ENCODE measurements around the gene SYTL1.

SYTL1 gene

GRCh38 chr1:27364696-27365371, 23.0 kb downstream of the SYTL1 start:
- no peak for DNase-seq (ENCODE audit: low read depth)

DNA sequence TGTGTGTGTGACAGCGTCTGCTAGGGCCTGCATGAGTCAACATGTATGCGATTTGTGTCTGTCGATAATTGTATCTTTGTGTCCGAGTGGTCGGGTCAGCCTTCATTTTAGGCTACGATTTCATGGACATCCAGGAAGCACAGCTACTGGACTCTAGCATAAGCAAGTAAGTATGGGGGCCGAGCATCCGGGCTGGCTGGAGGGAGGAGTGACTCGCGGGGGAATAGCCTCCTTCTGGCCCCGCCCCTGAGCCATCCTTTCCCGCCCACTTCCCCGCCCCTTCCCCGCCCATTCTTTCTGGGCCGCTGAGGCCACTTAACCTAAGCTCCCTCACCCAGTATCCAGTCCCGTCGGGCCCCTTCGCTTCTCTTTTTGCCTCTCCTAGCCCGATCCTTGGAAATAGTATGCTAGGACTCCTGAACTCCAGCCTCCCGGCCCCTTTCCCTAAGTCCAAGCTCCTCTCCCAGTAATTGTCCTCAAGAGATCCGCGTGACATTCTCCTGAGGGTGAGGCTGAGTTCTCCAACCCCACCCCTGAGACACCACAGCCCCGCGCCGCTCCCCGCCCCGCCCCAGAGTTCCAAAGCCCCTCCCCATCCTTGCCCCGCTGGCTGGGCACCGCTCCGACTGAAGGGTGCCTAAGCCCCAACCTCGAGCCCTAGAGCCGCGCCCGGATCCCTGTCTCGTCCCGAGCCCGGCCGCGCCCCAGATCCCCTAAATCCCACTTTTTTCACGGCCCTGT, 23.7 kb downstream of the SYTL1 start:
- peak; percentile 73 for DNase-seq (ENCODE audit: low read depth)

GRCh38 chr1:27366113-27366410, 24.2 kb downstream of the SYTL1 start:
- DNase-seq (ENCODE audit: low read depth) = peak; percentile 45

- peak; percentile 61 for DNase-seq (ENCODE audit: low read depth)
Observed at GRCh38 chr1:27366411-27367159, 24.8 kb downstream of the SYTL1 start, which contains the start of gene MAP3K6. TSS of gene MAP3K6 (minus strand) at chr1:27366961. CDS start at chr1:27366597, 364 bp downstream.

DNA sequence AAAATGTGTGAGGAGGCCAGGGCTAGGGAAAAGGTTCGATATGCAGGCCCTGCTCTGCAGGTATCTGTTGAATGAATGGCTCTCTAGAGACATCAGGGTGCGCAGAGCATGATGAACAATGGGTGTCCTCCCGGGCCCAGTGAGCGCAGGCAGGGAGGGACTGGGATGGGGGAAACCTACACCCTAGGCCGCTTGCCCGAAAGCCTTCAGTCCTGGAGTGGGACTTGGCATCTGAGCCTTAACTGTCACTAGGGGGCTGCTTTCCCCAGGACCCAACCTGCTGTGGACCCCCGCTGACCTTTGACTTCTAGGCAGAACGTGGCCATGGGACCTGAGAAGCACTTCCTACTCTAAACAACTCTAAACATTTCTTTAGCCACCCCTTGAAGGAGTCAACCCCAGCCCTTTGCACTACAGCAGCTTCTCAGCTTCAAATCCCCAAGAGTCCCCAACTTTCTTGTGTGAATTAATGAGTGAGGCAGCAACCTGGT, 25.4 kb downstream of the SYTL1 start:
- DNase-seq (ENCODE audit: low read depth) = no peak

DNA sequence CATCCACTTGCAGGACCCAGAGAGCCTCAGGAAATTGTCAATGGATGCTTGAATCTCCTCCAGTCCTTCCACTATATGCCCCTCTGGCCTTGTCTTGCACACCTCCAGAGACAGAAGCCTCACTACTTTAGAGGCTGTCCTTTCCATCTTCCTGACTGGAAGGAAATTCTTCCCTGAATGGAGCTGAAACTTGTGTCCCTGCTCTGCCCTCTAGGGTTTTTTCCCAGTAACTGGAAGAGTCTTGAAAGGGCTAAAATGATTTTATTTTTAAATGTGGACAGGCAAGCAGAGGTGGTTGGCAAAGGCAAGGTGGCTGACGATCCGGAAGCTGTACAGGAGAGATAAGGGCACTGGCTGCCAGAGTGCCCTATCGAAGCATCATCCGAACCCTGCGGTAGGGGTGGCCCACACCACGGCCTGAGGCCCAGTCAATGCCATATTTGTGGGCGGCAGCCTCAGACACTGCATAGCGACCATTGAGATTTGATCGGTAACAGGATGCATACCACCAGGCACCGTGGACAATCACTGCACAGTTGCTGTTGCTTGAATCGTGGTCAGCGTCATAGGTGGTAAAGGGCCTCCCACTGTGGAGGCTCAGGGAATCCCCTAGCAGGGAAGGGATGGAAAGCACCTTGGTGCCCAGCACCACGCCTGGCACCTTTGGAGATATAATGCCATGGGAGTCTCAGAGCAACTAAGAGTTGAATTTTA, 27.2 kb downstream of the SYTL1 start:
- no peak for DNase-seq (ENCODE audit: low read depth)

GRCh38 chr1:27372022-27372807, 30.4 kb downstream of the SYTL1 start:
- DNase-seq (ENCODE audit: low read depth) = no peak

DNA sequence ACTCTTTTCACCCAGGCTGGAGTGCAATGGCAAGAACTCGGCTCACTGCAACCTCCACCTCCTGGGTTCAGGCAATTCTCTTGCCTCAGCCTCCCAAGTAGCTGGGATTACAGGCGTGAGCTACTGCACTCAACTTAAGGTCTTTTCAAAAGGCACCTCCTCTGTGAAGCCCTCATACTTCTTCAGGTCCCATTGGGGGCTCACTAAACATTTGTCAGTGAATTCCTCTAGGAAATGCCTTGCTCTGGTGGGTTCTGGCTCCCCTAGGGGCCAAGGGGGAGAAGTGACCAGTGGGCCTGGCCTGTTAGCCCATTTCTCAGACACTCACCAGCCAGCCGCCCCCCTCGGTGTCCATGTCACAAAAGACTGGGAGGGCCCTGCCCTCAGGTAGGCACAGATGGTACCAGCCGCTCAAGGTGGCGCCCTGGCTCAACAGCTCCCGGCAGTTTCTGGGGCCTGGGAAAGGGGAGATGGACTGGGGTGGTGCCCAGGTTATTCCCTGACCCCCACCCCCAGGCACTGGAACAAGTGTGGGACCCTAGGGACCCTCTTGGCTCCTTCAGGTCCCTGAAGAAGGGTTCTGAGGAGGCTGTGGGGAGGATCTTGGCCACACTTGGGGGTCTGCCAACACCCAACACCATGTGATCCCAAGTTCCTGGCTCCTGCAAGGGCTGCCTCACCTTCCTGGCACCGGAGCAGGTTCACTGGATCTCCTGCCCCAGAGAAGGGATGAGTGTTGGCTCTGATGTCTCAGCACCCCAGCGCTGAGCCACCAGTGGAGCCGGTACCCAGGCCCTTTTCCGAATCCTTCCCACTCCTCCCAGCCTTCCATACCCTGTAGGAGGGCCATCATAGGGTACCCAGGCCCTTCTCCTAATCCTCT, 31.2 kb downstream of the SYTL1 start:
- DNase-seq (ENCODE audit: low read depth) = no peak

- no peak for DNase-seq (ENCODE audit: low read depth)
Observed at GRCh38 chr1:27374362-27375086, 32.7 kb downstream of the SYTL1 start, which contains the start of gene FCN3. TSS of gene FCN3 (minus strand) at chr1:27374824. CDS start at chr1:27374818, 6 bp downstream.

DNA sequence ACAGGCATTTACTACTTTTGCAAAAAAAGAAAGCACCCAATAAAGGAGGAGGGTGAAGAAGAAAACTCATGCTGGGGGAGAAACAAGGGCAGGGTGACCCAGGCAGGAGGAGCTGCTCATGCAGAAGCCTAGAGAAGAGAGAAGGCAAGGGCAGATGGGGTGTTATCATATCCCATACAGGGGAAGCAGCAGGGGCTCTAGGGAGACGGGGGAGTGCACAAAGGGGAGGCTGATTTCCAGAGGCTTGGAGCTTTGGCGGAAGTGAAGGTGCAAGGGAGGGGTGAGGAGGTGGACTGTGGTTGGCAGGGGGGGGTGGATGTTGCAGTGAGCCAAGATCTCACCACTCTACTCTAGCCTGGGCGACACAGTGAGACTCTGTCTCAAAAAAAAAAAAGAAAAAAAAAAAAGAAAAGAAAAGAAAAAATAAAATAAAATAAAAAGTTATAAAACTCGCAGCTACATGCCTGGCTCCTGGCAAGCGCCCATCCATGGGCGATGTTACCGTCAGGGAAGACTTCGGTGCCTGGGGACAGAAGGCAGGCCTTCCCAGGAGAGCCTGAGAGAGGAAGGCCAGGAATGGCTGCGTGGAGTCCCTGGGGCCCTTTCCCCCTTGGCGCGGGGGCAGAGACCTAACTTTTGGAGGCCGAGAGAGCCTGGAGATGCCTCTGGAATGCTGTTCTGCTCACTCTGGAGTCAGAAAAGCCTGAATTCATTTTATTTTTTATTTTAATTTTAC, 36.1 kb downstream of the SYTL1 start:
- no peak for DNase-seq (ENCODE audit: low read depth)

- DNase-seq (ENCODE audit: low read depth) = no peak
Observed at GRCh38 chr1:27379564-27380122, 37.8 kb downstream of the SYTL1 start.

GRCh38 chr1:27380224-27380623, 38.4 kb downstream of the SYTL1 start:
- no peak for DNase-seq (ENCODE audit: low read depth)

DNA sequence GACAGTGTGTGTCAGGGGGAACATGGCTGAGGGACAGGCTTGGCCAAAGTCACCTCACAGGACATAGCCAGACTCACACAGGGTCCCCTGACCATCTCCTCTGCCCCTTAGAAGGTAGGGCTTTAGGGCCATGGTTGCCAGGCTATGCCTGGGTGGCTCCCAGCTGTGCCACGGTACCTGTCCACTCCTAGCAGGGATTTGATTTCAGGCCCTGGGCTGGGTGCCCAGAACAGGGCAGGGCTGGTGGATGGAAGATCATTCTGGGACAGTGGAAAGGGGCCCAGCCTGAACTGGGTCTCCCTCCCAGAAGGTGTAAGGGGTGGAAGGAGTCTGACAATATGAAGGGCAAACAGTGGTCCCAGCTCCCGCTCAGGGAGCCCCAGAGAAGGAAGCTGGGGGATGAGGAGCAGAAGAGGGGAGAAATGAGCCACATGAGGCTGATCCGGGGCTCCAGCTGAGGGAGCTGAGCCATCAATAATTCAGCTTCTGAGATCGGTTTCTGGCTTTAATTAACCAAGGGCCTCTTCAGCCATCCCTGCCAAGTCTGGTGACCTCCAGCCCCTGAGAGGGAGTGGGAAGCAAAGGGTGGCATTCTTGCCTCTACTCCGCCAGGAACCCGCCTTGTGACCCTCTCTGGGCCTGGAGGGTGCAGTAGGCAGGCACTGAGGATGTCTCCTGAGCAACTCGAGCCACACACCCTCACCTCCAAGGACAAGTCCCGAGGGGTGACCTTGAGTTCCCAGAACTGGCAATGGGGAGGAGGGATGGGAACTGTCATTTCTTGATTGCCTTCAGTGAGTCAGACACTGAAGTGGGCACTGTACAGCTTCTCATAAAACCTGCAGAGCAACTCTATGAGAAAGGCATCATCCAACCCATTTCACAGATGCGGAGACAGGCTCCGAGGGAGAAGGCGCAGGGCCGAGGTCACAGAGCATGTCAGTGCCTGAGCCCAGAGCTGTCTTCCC, 39.2 kb downstream of the SYTL1 start:
- no peak for DNase-seq (ENCODE audit: low read depth)

DNA sequence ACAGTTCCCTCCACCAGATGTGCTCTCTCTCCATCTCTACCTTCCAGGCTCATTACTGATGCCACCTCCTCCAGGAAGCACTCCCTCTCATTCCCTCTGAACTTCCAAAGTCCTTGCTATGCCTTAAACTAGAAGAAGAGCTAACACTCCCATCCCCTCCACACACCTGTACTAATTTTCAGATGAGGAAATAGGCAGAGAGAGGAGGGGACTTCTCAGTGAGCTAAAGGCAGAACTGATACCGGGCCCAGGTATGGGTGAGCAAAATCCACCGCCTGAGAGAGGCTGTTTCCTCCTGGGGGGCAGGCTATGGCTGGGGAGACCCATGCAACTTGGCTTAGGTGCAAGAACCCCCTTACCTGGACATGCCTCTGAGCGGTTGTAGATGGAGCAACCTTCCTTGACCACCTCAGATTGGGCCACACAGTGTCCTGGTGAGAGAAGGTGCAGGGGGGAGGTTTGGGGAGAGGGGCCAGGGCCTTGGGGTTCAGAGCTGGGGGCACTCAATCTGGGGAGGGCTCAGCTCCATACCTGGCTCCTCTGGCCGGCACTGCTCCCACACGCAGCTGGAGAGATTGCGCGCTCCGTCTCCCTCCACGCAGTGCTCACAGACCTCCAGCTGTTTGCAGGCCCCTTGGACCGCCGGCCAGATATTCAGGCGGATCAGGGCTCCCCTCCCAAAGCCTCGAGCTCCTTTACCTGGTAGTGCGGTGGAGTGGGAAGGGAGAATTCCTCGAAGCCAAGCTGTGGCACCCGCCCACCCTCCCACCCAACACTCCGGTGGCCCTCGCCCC, 40.3 kb downstream of the SYTL1 start:
- DNase-seq (ENCODE audit: low read depth) = no peak

GRCh38 chr1:27383039-27383605, 41.3 kb downstream of the SYTL1 start, which contains the start of gene CD164L2:
TSS of gene CD164L2 (minus strand) at chr1:27383333. CDS start at chr1:27383239, 94 bp downstream.
- no peak for DNase-seq (ENCODE audit: low read depth)

GRCh38 chr1:27383661-27384060, 41.8 kb downstream of the SYTL1 start:
- no peak for DNase-seq (ENCODE audit: low read depth)

Measured in HS-5 (cell line).